ENCODE measurements around the gene GPR4. TPM values are rescaled to one million over a fixed set of nuclear protein-coding genes. Genes with fewer than 3 reads are reported as not detected.
A peak's percentile ranks its signal among the peaks of the same experiment; 100 is the strongest.

The GPR4 gene
- total RNA-seq, 1 experiment from 2014 or later, result 0.48 TPM

- TF ChIP-seq, protein P1, sequence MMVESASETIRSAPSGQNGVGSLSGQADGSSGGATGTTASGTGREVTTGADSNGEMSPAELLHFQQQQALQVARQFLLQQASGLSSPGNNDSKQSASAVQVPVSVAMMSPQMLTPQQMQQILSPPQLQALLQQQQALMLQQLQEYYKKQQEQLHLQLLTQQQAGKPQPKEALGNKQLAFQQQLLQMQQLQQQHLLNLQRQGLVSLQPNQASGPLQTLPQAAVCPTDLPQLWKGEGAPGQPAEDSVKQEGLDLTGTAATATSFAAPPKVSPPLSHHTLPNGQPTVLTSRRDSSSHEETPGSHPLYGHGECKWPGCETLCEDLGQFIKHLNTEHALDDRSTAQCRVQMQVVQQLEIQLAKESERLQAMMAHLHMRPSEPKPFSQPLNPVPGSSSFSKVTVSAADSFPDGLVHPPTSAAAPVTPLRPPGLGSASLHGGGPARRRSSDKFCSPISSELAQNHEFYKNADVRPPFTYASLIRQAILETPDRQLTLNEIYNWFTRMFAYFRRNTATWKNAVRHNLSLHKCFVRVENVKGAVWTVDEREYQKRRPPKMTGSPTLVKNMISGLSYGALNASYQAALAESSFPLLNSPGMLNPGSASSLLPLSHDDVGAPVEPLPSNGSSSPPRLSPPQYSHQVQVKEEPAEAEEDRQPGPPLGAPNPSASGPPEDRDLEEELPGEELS (CRISPR knock-in tag; IDR thresholded peaks at IDR 0.05), result no peak
- TF ChIP-seq SP1 (CRISPR knock-in tag; conservative IDR thresholded peaks at IDR 0.05) (peak; percentile 97), NFYB (CRISPR knock-in tag; conservative IDR thresholded peaks at IDR 0.05; ENCODE audit: low read depth) (no peak), FOXP1 (CRISPR knock-in tag; IDR thresholded peaks at IDR 0.05; ENCODE audit: borderline replicate concordance) (peak; percentile 16; the same call in 1 of the 2 replicates)
Observed at GRCh38 chr19:45632468-45633196, 30.6 kb upstream of the GPR4 start (continued).

DNA sequence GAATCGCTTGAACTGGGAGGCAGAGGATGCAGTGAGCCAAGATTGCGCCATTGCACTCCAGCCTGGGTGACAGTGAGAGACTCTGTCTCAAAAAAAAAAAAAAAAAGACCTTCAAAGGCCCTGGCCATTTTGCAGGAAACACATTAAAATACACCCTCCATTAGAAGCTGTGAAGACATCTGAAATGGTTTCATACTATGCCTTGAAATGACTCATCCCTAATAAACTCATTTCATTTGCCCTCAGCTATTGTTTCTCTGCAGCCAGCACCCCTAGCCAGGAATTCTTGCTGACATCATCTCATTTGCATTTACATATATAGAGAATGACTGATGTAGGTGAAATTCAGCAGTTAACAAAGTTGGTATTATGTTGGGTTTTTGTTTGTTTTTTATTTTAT is 28.5 kb upstream of the GPR4 start:
- TF ChIP-seq EMX1 (CRISPR knock-in tag; IDR thresholded peaks at IDR 0.05) (no peak), SP1 (CRISPR knock-in tag; conservative IDR thresholded peaks at IDR 0.05) (no peak), NR1H2 (CRISPR knock-in tag; IDR thresholded peaks at IDR 0.05) (no peak), NFYB (CRISPR knock-in tag; conservative IDR thresholded peaks at IDR 0.05; ENCODE audit: low read depth) (no peak), SOX15 (CRISPR knock-in tag; IDR thresholded peaks at IDR 0.05) (no peak), ZBTB21 (CRISPR knock-in tag; IDR thresholded peaks at IDR 0.05; ENCODE audit: borderline replicate concordance) (no peak), PRRX2 (CRISPR knock-in tag; IDR thresholded peaks at IDR 0.05) (no peak), NR2C2 (CRISPR knock-in tag; IDR thresholded peaks at IDR 0.05) (no peak), IRF1 (CRISPR knock-in tag; IDR thresholded peaks at IDR 0.05) (no peak), OVOL2 (CRISPR knock-in tag; IDR thresholded peaks at IDR 0.05; ENCODE audit: borderline replicate concordance) (no peak), ZNF512 (CRISPR knock-in tag; IDR thresholded peaks at IDR 0.05; ENCODE audit: borderline replicate concordance) (no peak), ZNF263 (CRISPR knock-in tag; IDR thresholded peaks at IDR 0.05; ENCODE audit: low read depth) (no peak), ETV6 (CRISPR knock-in tag; IDR thresholded peaks at IDR 0.05) (no peak), GTF2I (CRISPR knock-in tag; conservative IDR thresholded peaks at IDR 0.05) (no peak), KAT7 (CRISPR knock-in tag; IDR thresholded peaks at IDR 0.05; ENCODE audit: borderline replicate concordance) (no peak)
- TF ChIP-seq, protein P2, sequence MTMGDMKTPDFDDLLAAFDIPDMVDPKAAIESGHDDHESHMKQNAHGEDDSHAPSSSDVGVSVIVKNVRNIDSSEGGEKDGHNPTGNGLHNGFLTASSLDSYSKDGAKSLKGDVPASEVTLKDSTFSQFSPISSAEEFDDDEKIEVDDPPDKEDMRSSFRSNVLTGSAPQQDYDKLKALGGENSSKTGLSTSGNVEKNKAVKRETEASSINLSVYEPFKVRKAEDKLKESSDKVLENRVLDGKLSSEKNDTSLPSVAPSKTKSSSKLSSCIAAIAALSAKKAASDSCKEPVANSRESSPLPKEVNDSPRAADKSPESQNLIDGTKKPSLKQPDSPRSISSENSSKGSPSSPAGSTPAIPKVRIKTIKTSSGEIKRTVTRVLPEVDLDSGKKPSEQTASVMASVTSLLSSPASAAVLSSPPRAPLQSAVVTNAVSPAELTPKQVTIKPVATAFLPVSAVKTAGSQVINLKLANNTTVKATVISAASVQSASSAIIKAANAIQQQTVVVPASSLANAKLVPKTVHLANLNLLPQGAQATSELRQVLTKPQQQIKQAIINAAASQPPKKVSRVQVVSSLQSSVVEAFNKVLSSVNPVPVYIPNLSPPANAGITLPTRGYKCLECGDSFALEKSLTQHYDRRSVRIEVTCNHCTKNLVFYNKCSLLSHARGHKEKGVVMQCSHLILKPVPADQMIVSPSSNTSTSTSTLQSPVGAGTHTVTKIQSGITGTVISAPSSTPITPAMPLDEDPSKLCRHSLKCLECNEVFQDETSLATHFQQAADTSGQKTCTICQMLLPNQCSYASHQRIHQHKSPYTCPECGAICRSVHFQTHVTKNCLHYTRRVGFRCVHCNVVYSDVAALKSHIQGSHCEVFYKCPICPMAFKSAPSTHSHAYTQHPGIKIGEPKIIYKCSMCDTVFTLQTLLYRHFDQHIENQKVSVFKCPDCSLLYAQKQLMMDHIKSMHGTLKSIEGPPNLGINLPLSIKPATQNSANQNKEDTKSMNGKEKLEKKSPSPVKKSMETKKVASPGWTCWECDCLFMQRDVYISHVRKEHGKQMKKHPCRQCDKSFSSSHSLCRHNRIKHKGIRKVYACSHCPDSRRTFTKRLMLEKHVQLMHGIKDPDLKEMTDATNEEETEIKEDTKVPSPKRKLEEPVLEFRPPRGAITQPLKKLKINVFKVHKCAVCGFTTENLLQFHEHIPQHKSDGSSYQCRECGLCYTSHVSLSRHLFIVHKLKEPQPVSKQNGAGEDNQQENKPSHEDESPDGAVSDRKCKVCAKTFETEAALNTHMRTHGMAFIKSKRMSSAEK (CRISPR knock-in tag; IDR thresholded peaks at IDR 0.05; ENCODE audit: borderline replicate concordance), result no peak
- TF ChIP-seq, protein P3, sequence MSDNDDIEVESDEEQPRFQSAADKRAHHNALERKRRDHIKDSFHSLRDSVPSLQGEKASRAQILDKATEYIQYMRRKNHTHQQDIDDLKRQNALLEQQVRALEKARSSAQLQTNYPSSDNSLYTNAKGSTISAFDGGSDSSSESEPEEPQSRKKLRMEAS (CRISPR knock-in tag; IDR thresholded peaks at IDR 0.05), result no peak
- TF ChIP-seq, protein P4, sequence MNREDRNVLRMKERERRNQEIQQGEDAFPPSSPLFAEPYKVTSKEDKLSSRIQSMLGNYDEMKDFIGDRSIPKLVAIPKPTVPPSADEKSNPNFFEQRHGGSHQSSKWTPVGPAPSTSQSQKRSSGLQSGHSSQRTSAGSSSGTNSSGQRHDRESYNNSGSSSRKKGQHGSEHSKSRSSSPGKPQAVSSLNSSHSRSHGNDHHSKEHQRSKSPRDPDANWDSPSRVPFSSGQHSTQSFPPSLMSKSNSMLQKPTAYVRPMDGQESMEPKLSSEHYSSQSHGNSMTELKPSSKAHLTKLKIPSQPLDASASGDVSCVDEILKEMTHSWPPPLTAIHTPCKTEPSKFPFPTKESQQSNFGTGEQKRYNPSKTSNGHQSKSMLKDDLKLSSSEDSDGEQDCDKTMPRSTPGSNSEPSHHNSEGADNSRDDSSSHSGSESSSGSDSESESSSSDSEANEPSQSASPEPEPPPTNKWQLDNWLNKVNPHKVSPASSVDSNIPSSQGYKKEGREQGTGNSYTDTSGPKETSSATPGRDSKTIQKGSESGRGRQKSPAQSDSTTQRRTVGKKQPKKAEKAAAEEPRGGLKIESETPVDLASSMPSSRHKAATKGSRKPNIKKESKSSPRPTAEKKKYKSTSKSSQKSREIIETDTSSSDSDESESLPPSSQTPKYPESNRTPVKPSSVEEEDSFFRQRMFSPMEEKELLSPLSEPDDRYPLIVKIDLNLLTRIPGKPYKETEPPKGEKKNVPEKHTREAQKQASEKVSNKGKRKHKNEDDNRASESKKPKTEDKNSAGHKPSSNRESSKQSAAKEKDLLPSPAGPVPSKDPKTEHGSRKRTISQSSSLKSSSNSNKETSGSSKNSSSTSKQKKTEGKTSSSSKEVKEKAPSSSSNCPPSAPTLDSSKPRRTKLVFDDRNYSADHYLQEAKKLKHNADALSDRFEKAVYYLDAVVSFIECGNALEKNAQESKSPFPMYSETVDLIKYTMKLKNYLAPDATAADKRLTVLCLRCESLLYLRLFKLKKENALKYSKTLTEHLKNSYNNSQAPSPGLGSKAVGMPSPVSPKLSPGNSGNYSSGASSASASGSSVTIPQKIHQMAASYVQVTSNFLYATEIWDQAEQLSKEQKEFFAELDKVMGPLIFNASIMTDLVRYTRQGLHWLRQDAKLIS (CRISPR knock-in tag; IDR thresholded peaks at IDR 0.05; ENCODE audit: borderline replicate concordance), result no peak
- Mint-ChIP-seq H3K4me3 (no peak overlapping the region), H3K27ac (no peak overlapping the region), H3K4me1 (peaks cover 18% of the 10 kb centered on the region), H3K9me3 (no peaks in the 10 kb centered on the region), H3K36me3 (peaks cover 6% of the 10 kb centered on the region), H3K27me3 (ENCODE audit: low read depth) (no peaks in the 10 kb centered on the region; the same call in 1 of the 2 replicates)
- ChIA-PET CTCF (interaction anchor here (0.6 to 6.2 kb wide), 9 partner anchors 12 to 227 kb away, joined by 3 to 47 read pairs (median 4); no protein-coding TSS in a partner anchor), POLR2A (interaction anchor here (0.7 kb wide), 2 partner anchors 75 to 267 kb away, joined by 4 to 7 read pairs; no protein-coding TSS in a partner anchor)
- DNase-seq (ENCODE audit: low spot score), result no peak
- no peak for ATAC-seq
